ENCODE results near the gene STAT4.

The STAT4 gene

GRCh38 chr2:191105082-191105481, 45.7 kb downstream of the STAT4 start:
- no peak for TF ChIP-seq CTCF (IDR thresholded peaks at IDR 0.05; ENCODE audit: low read depth, low read length, missing control alignments)
- H3K4me3 ChIP-seq (replicated peaks; ENCODE audit: low read depth, low read length): no peak overlapping the region
- DNase-seq (ENCODE audit: extremely low read depth, low read depth): no peak

GRCh38 chr2:191103774-191104173, 47.0 kb downstream of the STAT4 start:
- no peak for TF ChIP-seq CTCF (IDR thresholded peaks at IDR 0.05; ENCODE audit: low read depth, low read length, missing control alignments)
- no peak overlapping the region for H3K4me3 ChIP-seq (replicated peaks; ENCODE audit: low read depth, low read length)
- DNase-seq (ENCODE audit: extremely low read depth, low read depth): no peak

GRCh38 chr2:191100216-191100615, 50.6 kb downstream of the STAT4 start:
- no peak for TF ChIP-seq CTCF (IDR thresholded peaks at IDR 0.05; ENCODE audit: low read depth, low read length, missing control alignments)
- no peak overlapping the region for H3K4me3 ChIP-seq (replicated peaks; ENCODE audit: low read depth, low read length)
- DNase-seq (ENCODE audit: extremely low read depth, low read depth): no peak

GRCh38 chr2:191087311-191087710, 63.5 kb downstream of the STAT4 start:
- DNase-seq (ENCODE audit: extremely low read depth, low read depth): no peak
- no peak for TF ChIP-seq CTCF (IDR thresholded peaks at IDR 0.05; ENCODE audit: low read depth, low read length, missing control alignments)
- H3K4me3 ChIP-seq (replicated peaks; ENCODE audit: low read depth, low read length): no peak overlapping the region

GRCh38 chr2:191086706-191087105, 64.1 kb downstream of the STAT4 start:
- H3K4me3 ChIP-seq (replicated peaks; ENCODE audit: low read depth, low read length): no peak overlapping the region
- no peak for DNase-seq (ENCODE audit: extremely low read depth, low read depth)
- TF ChIP-seq CTCF (IDR thresholded peaks at IDR 0.05; ENCODE audit: low read depth, low read length, missing control alignments): no peak

GRCh38 chr2:191083540-191083939, 67.3 kb downstream of the STAT4 start:
- TF ChIP-seq CTCF (IDR thresholded peaks at IDR 0.05; ENCODE audit: low read depth, low read length, missing control alignments): no peak
- no peak overlapping the region for H3K4me3 ChIP-seq (replicated peaks; ENCODE audit: low read depth, low read length)

GRCh38 chr2:191082321-191082720, 68.5 kb downstream of the STAT4 start:
- DNase-seq (ENCODE audit: extremely low read depth, low read depth): no peak
- H3K4me3 ChIP-seq (replicated peaks; ENCODE audit: low read depth, low read length): no peak overlapping the region
- no peak for TF ChIP-seq CTCF (IDR thresholded peaks at IDR 0.05; ENCODE audit: low read depth, low read length, missing control alignments)

More at GRCh38 chr2:191083540-191083939, 67.3 kb downstream of the STAT4 start:
- no peak for DNase-seq (ENCODE audit: extremely low read depth, low read depth)

All from HFF-Myc (cell line).